T-helper 2 cell treated with Interferon-gamma antibody and Interleukin-4, amounts not matched to agents 5 μg/mL and 100 μg/mL, for 36 hours (primary cell): ENCODE results near the gene ELOVL3.
A peak's percentile ranks its signal among the peaks of the same experiment; 100 is the strongest.
"Not testable (repeated sequence)": the region's sequence is repeated elsewhere in the genome, so short reads cannot be mapped to it uniquely, and the experiment has no call there.

ENCODE experiments used
- DNase-seq: peaks from one replicate; pipeline ENCODE4 v3.0.0; 2021; ENCODE audit warnings: low spot score
- H3K27ac Mint-ChIP-seq: one replicate; pipeline ENCODE4 v1.8.0; 2021; ENCODE audit warnings: mild to moderate bottlenecking, mixed read lengths
- H3K27me3 Mint-ChIP-seq: one replicate; pipeline ENCODE4 v1.8.0; 2021; ENCODE audit warnings: low read depth, mixed read lengths
- H3K36me3 Mint-ChIP-seq: one replicate; pipeline ENCODE4 v1.8.0; 2021; ENCODE audit warnings: low read depth, mixed read lengths
- H3K4me1 Mint-ChIP-seq: one replicate; pipeline ENCODE4 v1.8.0; 2021; ENCODE audit warnings: low read depth, mixed read lengths
- H3K4me3 Mint-ChIP-seq: one replicate; pipeline ENCODE4 v1.8.0; 2022; ENCODE audit warnings: mild to moderate bottlenecking, moderate library complexity, mixed read lengths
- H3K9me3 Mint-ChIP-seq: one replicate; pipeline ENCODE4 v1.8.0; 2021; ENCODE audit warnings: mixed read lengths

The ELOVL3 gene

GRCh38 chr10:102208311-102209035 lies 17.6 kb upstream of the ELOVL3 start:
- Mint-ChIP-seq H3K4me1 (no peaks in the 10 kb centered on the region), H3K27me3 (peaks cover 4% of the 10 kb centered on the region), H3K9me3 (peaks cover 9% of the 10 kb centered on the region), H3K36me3 (no peaks in the 10 kb centered on the region), H3K4me3 (no peak overlapping the region), H3K27ac (no peak overlapping the region)
- DNase-seq = no peak

GRCh38 chr10:102211615-102212299 lies 14.3 kb upstream of the ELOVL3 start:
- H3K4me3 Mint-ChIP-seq = no peak overlapping the region

GRCh38 chr10:102213599-102213998 lies 12.5 kb upstream of the ELOVL3 start:
- not testable (repeated sequence) for H3K27ac Mint-ChIP-seq, H3K4me3 Mint-ChIP-seq, H3K36me3 Mint-ChIP-seq, H3K4me1 Mint-ChIP-seq, DNase-seq, H3K9me3 Mint-ChIP-seq
- peaks cover 20% of the 10 kb centered on the region for H3K27me3 Mint-ChIP-seq

More at GRCh38 chr10:102211615-102212299, 14.3 kb upstream of the ELOVL3 start:
- Mint-ChIP-seq H3K9me3 (no peaks in the 10 kb centered on the region), H3K27me3 (peaks cover 11% of the 10 kb centered on the region), H3K27ac (no peak overlapping the region), H3K36me3 (no peaks in the 10 kb centered on the region), H3K4me1 (peaks cover 2% of the 10 kb centered on the region)
- no peak for DNase-seq

GRCh38 chr10:102219370-102219769 lies 6.7 kb upstream of the ELOVL3 start:
- no peaks in the 10 kb centered on the region for H3K9me3 Mint-ChIP-seq
- no peak overlapping the region for H3K27ac Mint-ChIP-seq
- DNase-seq = no peak
- H3K4me3 Mint-ChIP-seq = no peak overlapping the region
- no peaks in the 10 kb centered on the region for H3K36me3 Mint-ChIP-seq
- peaks cover 27% of the 10 kb centered on the region for H3K27me3 Mint-ChIP-seq
- no peaks in the 10 kb centered on the region for H3K4me1 Mint-ChIP-seq

GRCh38 chr10:102220612-102221011 lies 5.5 kb upstream of the ELOVL3 start:
- H3K4me1 Mint-ChIP-seq = peaks cover 2% of the 10 kb centered on the region
- H3K27ac Mint-ChIP-seq = no peak overlapping the region
- no peak for DNase-seq
- no peaks in the 10 kb centered on the region for H3K36me3 Mint-ChIP-seq
- H3K4me3 Mint-ChIP-seq = no peak overlapping the region
- peaks cover 26% of the 10 kb centered on the region for H3K27me3 Mint-ChIP-seq
- H3K9me3 Mint-ChIP-seq = no peaks in the 10 kb centered on the region

- Mint-ChIP-seq H3K27ac (no peak overlapping the region), H3K9me3 (no peaks in the 10 kb centered on the region), H3K4me1 (peaks cover 10% of the 10 kb centered on the region), H3K36me3 (no peaks in the 10 kb centered on the region), H3K4me3 (no peak overlapping the region), H3K27me3 (peaks cover 28% of the 10 kb centered on the region)
- DNase-seq = no peak
Observed at GRCh38 chr10:102222797-102223196, 3.3 kb upstream of the ELOVL3 start.

- Mint-ChIP-seq H3K4me1 (peaks cover 12% of the 10 kb centered on the region), H3K4me3 (peak overlapping the region; percentile 58), H3K27ac (no peak overlapping the region), H3K9me3 (no peaks in the 10 kb centered on the region), H3K27me3 (peaks cover 34% of the 10 kb centered on the region), H3K36me3 (no peaks in the 10 kb centered on the region)
- DNase-seq = no peak
Observed at GRCh38 chr10:102226542-102226870, 407 bp downstream of the ELOVL3 start.

GRCh38 chr10:102227050-102227449 lies 951 bp downstream of the ELOVL3 start:
- Mint-ChIP-seq H3K4me3 (no peak overlapping the region), H3K9me3 (no peaks in the 10 kb centered on the region), H3K36me3 (no peaks in the 10 kb centered on the region), H3K27ac (no peak overlapping the region), H3K27me3 (peaks cover 37% of the 10 kb centered on the region), H3K4me1 (peaks cover 14% of the 10 kb centered on the region)
- no peak for DNase-seq

GRCh38 chr10:102229810-102230263 lies 3.7 kb downstream of the ELOVL3 start:
- Mint-ChIP-seq H3K36me3 (no peaks in the 10 kb centered on the region), H3K27me3 (peaks cover 43% of the 10 kb centered on the region), H3K4me1 (peaks cover 14% of the 10 kb centered on the region), H3K4me3 (peak overlapping the region; percentile 75), H3K9me3 (no peaks in the 10 kb centered on the region), H3K27ac (no peak overlapping the region)
- DNase-seq = peak; percentile 80

- Mint-ChIP-seq H3K36me3 (no peaks in the 10 kb centered on the region), H3K27me3 (peaks cover 45% of the 10 kb centered on the region), H3K27ac (no peak overlapping the region), H3K4me3 (peak overlapping the region; percentile 75), H3K4me1 (peaks cover 14% of the 10 kb centered on the region), H3K9me3 (no peaks in the 10 kb centered on the region)
- DNase-seq = no peak
Observed at GRCh38 chr10:102230264-102230860, 4.3 kb downstream of the ELOVL3 start.

GRCh38 chr10:102230861-102231356 lies 4.8 kb downstream of the ELOVL3 start:
- Mint-ChIP-seq H3K27me3 (peaks cover 51% of the 10 kb centered on the region), H3K27ac (no peak overlapping the region), H3K4me3 (peak overlapping the region; percentile 57), H3K36me3 (no peaks in the 10 kb centered on the region), H3K4me1 (peaks cover 10% of the 10 kb centered on the region), H3K9me3 (no peaks in the 10 kb centered on the region)
- DNase-seq = peak; percentile 51

GRCh38 chr10:102231357-102232318 lies 5.5 kb downstream of the ELOVL3 start:
- Mint-ChIP-seq H3K9me3 (no peaks in the 10 kb centered on the region), H3K27ac (no peak overlapping the region), H3K4me1 (peaks cover 4% of the 10 kb centered on the region), H3K4me3 (peak overlapping the region; percentile 57), H3K36me3 (no peaks in the 10 kb centered on the region), H3K27me3 (peaks cover 57% of the 10 kb centered on the region)
- peak; percentile 70 for DNase-seq

GRCh38 chr10:102233997-102234396 lies 7.9 kb downstream of the ELOVL3 start:
- Mint-ChIP-seq H3K36me3 (no peaks in the 10 kb centered on the region), H3K4me1 (peaks cover 4% of the 10 kb centered on the region), H3K4me3 (no peak overlapping the region), H3K27me3 (peaks cover 55% of the 10 kb centered on the region), H3K9me3 (no peaks in the 10 kb centered on the region), H3K27ac (no peak overlapping the region)
- DNase-seq = no peak
